ENCODE results near the gene IDE.

DNA sequence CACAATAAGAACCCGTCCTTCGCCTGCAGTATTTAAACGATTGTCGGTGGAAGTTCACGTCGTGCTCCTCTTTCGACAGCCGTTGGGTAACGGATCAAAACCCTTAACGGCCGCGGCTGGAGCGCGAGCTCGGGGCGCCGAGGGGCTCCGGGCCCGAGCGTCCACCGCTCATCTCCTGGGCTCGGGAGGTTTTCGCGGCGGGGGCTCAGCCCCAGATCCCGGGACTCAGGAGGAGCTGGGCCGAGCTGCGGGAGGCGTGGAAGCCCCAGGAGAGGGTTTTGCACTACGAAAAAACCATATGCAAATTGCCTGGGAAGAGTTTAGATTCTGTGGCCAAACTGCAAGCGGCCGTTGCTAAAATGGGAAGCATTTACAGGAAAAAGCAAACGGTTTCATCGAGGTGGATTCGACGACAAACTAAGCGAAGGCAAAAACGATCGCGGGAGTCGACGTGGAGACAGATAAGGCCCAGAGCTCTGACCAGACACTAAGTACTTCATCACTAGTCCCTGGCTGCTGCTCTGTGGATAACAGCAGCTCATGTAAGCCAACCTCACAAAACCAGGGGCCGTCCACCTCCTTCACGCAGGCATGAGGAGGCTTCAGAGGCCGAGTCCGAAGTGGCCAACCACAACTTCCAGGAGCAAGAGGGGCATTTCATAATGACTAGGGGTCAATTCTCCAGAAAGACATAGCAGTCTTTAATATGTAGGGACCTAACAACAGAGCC lies 153.2 kb downstream of the IDE start:
- TF ChIP-seq, protein P1, sequence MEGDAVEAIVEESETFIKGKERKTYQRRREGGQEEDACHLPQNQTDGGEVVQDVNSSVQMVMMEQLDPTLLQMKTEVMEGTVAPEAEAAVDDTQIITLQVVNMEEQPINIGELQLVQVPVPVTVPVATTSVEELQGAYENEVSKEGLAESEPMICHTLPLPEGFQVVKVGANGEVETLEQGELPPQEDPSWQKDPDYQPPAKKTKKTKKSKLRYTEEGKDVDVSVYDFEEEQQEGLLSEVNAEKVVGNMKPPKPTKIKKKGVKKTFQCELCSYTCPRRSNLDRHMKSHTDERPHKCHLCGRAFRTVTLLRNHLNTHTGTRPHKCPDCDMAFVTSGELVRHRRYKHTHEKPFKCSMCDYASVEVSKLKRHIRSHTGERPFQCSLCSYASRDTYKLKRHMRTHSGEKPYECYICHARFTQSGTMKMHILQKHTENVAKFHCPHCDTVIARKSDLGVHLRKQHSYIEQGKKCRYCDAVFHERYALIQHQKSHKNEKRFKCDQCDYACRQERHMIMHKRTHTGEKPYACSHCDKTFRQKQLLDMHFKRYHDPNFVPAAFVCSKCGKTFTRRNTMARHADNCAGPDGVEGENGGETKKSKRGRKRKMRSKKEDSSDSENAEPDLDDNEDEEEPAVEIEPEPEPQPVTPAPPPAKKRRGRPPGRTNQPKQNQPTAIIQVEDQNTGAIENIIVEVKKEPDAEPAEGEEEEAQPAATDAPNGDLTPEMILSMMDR (IDR thresholded peaks at IDR 0.05; ENCODE audit: low read depth, low read length) = no peak
- TF ChIP-seq EZH2phosphoT487 (IDR thresholded peaks at IDR 0.05; ENCODE audit: low read depth) = no peak

Data from OCI-LY3 (cell line).